GDM1 (cell line): Measurements from ENCODE around the gene PRDM16.

Source experiments
- DNase-seq: peaks from one replicate; lab custom pipeline; 2025; lab: John Stamatoyannopoulos, UW

The PRDM16 gene

GRCh38 chr1:3032371-3033039 lies 36.5 kb upstream of the PRDM16 start:
- no peak for DNase-seq

- DNase-seq: no peak
These were observed 35.8 kb upstream of the PRDM16 start for GRCh38 chr1:3033040-3033789.

- no peak for DNase-seq
These were observed 35.3 kb upstream of the PRDM16 start for GRCh38 chr1:3033790-3034090.

GRCh38 chr1:3034162-3034561 lies 34.8 kb upstream of the PRDM16 start:
- DNase-seq: no peak

- DNase-seq: no peak
These were observed 34.1 kb upstream of the PRDM16 start for GRCh38 chr1:3034728-3035562.

GRCh38 chr1:3035563-3036446 lies 33.2 kb upstream of the PRDM16 start:
- no peak for DNase-seq

DNA sequence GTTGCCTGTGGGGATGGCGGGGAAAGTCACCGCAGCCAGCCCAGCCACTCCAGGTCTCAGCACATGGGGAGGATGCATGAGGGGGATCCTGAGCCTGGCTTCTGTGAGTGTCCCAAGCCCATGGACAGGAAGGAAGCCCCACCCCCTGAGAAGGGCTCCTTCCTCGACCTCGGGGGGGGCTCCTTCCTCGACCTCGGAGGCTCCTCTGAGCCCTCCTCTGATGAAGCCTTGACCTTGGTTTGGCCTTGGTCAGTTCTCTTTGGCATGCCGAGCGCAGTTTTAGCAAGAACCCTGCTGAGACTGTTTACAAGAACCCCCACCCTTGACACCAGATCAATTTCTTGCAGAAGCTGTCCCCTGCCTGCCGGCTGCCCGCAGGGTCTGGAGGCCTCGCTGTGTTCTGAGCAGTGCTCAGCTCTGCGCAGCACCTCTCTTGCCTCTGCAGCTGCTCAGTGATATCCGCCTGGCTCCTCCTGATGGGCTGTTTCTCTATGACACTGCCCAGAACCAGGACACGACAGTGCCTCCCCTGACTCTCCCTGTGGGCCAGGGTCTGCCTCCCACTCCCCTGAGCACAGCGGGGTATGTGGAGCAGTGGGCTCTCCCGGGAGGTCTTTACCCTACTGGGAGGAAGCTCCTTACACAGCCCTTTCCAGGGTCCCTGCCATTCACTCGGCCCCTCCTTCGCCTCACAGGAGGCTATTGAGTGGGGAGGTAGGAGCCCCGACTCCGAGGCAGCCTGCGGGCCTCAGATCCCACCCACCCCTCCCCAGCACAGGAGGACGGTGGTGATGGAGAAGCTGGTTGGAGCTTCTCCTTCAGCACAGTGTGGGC lies 32.3 kb upstream of the PRDM16 start:
- DNase-seq: no peak

- no peak for DNase-seq
These were observed 31.5 kb upstream of the PRDM16 start for GRCh38 chr1:3037281-3038040.

DNA sequence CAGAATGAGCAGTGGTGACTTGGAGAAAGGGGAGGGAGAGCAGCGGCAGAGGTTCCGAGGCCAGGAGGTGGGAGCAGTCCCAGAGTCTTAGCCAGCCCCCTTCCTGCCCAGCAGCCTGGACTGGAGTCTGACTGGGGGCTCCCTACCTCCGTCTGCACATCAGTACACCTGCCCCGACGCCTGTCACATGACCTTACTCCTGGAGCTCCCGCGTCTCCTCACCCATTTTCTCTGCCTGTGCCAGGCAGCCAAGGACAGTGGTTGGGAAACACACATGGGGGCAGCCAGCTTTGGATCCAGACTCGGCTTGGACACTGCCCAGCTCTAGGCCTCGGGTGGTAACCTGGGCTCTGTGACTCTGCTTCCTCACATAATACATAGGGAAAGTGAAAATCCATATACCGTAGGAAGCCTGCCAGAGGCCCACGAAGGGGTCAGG lies 30.9 kb upstream of the PRDM16 start:
- DNase-seq: no peak

DNA sequence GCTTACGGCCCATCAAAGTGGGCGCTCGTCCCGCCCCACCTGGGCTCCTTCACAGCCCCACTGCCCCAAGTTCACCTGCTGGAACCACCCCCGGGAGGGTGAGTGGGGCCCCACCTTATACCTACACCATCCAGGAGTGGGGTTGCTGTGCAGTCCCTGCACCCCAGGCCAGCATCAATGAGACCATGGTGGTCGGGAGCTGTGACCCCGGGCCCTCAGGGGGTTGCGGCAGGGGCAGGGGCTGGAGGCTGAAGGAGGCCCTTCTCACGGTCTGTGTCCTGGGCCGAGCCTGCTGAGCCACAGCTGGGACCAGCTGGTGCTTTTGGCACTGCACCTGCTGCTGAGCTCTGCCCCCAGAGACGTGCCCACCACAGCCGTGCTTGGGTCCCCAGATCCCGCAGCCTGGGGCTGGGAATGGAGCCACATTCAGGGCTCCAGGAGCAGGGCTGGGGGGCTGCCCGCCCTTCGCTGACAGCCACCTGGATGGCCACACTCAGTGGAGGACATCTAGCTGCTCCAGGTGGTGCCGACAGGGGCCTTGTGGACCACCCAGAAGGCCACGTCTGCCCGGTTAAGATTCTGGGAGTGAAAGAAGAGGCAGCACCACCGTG lies 30.3 kb upstream of the PRDM16 start:
- DNase-seq: no peak

DNA sequence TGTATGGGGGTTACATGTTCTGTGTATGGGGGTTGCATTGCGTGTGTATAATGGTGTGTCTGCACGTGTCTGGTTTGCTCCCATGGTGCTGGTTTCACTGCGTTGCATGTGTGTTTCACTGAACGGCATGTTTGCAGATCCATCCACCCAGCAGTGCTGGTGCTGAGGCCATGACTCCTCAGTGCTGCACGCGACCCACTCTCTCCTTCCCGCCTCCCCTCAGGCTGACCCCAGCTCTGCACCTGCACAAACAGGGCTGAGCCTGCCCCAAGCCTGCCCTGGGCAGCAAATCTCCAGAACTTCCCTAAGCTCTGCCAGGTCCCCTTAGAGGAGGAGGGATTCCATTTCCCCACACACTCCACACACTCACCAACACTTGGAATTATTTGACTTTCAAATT lies 29.0 kb upstream of the PRDM16 start:
- no peak for DNase-seq

DNA sequence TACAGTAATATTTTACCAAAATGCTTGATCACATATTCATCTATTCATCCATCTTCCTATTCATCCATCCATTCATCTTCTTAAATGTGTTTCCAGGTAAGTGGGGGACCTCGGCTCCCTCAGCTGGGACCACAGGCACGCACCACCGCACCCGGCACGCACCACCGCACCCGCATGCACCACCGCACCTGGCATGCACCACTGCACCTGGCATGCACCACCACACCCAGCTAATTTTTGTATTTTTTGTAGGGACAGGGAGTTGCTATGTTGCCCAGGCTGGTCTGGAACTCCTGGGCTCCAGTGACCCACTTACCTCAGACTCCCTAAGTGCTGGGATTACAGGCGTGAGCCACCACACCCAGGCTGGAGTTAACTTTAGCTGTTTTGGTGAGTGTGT lies 26.5 kb upstream of the PRDM16 start:
- no peak for DNase-seq

- no peak for DNase-seq
These were observed 19.8 kb upstream of the PRDM16 start for GRCh38 chr1:3049164-3049563.

DNA sequence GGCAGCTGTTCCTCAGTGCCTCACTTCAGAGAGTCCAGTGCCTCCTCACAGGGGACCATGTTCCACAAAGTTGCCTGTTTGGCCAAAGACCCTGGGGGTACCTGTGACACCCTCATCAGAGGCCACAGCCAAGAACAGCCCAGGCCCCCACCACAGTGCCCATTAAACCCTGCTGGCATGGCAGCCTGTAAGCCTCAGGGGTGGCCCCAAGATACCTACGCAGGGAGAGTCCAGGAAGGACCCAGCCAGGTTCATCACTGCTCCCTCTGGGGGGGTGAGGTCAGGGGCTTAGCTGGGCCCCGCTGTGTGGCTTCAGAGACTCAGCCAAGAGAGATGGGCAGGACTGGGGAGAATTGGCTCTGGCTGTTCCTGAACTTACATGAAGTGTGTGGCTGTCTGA lies 19.1 kb upstream of the PRDM16 start:
- DNase-seq: no peak

DNA sequence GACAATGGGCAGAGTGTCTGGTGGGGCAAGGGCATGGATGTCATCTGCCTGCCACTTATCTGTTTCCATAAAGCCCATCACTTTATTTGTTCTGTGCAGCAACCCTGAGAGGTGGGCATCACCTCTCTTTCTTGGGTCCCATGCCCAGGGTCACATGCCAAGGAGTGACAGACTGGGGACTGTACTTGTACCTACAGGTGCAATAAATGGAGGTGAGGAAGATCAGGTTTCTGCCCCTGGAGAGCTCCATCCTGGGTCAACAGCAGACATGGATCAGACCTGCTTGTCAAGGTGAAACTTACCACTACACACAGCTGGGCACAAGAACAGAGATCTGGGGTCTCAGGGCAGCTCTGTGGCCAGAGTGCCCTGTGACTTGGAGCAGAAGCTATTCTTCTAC lies 18.4 kb upstream of the PRDM16 start:
- no peak for DNase-seq

GRCh38 chr1:3051270-3052268 lies 17.4 kb upstream of the PRDM16 start:
- no peak for DNase-seq

DNA sequence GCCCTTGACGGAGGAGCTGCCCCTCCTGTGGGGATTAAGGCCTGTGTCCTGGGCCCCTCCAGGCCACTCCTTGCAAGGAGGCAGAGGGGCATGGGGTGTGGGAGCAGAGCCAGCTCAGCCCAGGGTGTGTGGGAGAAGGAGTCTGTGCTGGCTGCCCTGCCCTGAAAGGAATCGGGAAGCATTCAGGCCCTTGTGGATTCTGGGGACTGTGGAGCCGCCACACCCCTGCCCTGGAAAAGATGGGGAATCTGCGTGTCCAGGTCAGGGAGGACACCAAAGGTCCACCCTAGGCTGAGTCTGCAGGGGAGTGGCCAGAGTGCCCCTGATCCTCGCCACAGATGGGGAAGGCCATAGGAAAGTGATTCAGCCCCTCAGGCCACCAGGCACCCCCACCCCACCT lies 16.5 kb upstream of the PRDM16 start:
- DNase-seq: no peak

DNA sequence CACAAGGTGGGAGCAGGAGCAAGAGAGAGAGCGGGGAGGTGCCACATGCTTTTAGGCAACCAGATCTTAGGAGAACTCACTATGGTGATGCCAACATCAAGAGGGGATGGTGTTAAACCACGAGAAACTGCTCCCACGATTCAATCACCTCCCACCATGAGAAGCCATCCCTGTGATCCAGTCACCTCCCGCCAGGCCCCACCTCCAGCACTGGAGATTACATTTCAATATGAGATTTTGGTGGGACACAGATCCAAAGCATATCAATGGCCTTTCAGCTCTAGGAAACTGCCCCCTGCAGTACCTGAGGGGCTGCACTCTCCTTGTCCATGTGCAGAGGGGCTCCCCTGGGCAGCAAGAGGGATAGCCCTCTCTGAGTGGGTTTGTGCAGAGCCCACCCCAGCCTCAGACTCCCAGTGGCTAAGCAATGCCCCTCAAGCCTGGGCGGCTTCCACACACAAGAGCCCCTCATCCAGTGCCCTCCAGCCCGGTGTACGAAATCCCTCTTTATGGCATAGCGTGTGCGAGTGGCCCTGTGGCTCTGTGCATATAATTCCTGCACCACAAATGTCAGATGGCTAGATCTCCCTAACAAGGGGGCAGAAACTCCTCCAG lies 15.5 kb upstream of the PRDM16 start:
- no peak for DNase-seq
